CD14-positive monocyte (primary cell): ENCODE data around the gene EEF1AKMT3. TPM values are rescaled to one million over a fixed set of nuclear protein-coding genes. Genes with fewer than 3 reads are reported as not detected.

Experiments
- DNase-seq, 3 donors: peaks; one replicate each; pipeline ENCODE4 v3.0.0-alpha.2; 2011 to 2022
- H2AFZ ChIP-seq: 2 replicates; pipeline ENCODE4 v1.6.0; 2012; ENCODE audit warnings: mild to moderate bottlenecking, low read depth, low read length, inconsistent platforms; ENCODE audit not compliant: insufficient read depth, poor library complexity, severe bottlenecking
- H3K27ac ChIP-seq, 2 donors: 1 replicate in 1 of 2; 2 replicates in 1 of 2; pipeline ENCODE4 v1.5.1; 2012 to 2013; ENCODE audit warnings: low read length in 2 of 2, control low read depth in 1 of 2, inconsistent platforms in 1 of 2, low read depth in 1 of 2, mild to moderate bottlenecking in 1 of 2
- H3K27me3 ChIP-seq, 2 donors: one replicate each; pipeline versions ENCODE4 v1.6.0 to v1.6.1; 2011 to 2013; ENCODE audit warnings: low read length in 2 of 2; ENCODE audit not compliant: control insufficient read depth in 2 of 2, insufficient read depth in 2 of 2
- H3K36me3 ChIP-seq, 2 donors: replicated peaks in 1 of 2; 1 replicate in 1 of 2; 2 replicates in 1 of 2; pipeline versions ENCODE4 v1.5.1 to v1.6.1; 2012 to 2013; ENCODE audit warnings: low read length in 2 of 2, control low read depth in 1 of 2, inconsistent platforms in 1 of 2, mild to moderate bottlenecking in 1 of 2; ENCODE audit not compliant: insufficient read depth in 2 of 2, control insufficient read depth in 1 of 2
- H3K4me1 ChIP-seq, 2 donors: 1 replicate in 1 of 2; 2 replicates in 1 of 2; pipeline versions ENCODE4 v1.5.1 to v1.6.1; 2012 to 2013; ENCODE audit warnings: low read length in 2 of 2, control low read depth in 1 of 2, inconsistent platforms in 1 of 2, mild to moderate bottlenecking in 1 of 2, moderate library complexity in 1 of 2; ENCODE audit not compliant: insufficient read depth in 2 of 2, control insufficient read depth in 1 of 2
- H3K4me2 ChIP-seq: replicated peaks from 2 replicates; pipeline ENCODE3; 2012; ENCODE audit warnings: low read length, moderate library complexity, mild to moderate bottlenecking; ENCODE audit not compliant: poor library complexity, severe bottlenecking; ENCODE audit errors: extremely low read depth
- H3K4me3 ChIP-seq, 3 experiments: fragments of 200-600 bp in 1 of 3; sonication (generic) in 1 of 3; replicated peaks in 1 of 3; 1 replicate in 2 of 3; 2 replicates in 1 of 3; pipeline ENCODE4 v1.5.1; 2011 to 2013; ENCODE audit warnings: low read length in 3 of 3, mild to moderate bottlenecking in 3 of 3, control low read depth in 2 of 3, low read depth in 2 of 3, inconsistent platforms in 1 of 3, moderate library complexity in 1 of 3
- H3K79me2 ChIP-seq: 2 replicates; pipeline ENCODE4 v1.6.0; 2012; ENCODE audit warnings: mild to moderate bottlenecking, control low read depth, inconsistent platforms, low read length, moderate library complexity; ENCODE audit not compliant: insufficient read depth
- H3K9ac ChIP-seq: 2 replicates; pipeline ENCODE4 v1.6.0; 2017; ENCODE audit warnings: low read length, mild to moderate bottlenecking; ENCODE audit not compliant: insufficient read depth, poor library complexity, severe bottlenecking
- H3K9me3 ChIP-seq, 2 donors: replicated peaks in 1 of 2; 1 replicate in 1 of 2; 2 replicates in 1 of 2; pipeline versions ENCODE4 v1.5.1 to v1.6.1; 2012 to 2013; ENCODE audit warnings: low read length in 2 of 2, control low read depth in 1 of 2; ENCODE audit not compliant: control insufficient read depth in 1 of 2, insufficient read depth in 1 of 2
- H4K20me1 ChIP-seq: 2 replicates; pipeline ENCODE4 v1.6.0; 2012; ENCODE audit warnings: mild to moderate bottlenecking, low read length, control low read depth, moderate library complexity; ENCODE audit not compliant: insufficient read depth
- H3K27ac Mint-ChIP-seq, 7 donors: one replicate each; pipeline ENCODE4 v1.8.0; 2020; ENCODE audit warnings: mild to moderate bottlenecking in 7 of 7, mixed read lengths in 7 of 7, moderate library complexity in 6 of 7, inconsistent platforms in 2 of 7
- H3K27me3 Mint-ChIP-seq, 3 donors: one replicate each; pipeline ENCODE4 v1.8.0; 2021 to 2022; ENCODE audit warnings: low read depth in 3 of 3, mild to moderate bottlenecking in 3 of 3, mixed read lengths in 3 of 3, moderate library complexity in 3 of 3, inconsistent platforms in 1 of 3
- H3K36me3 Mint-ChIP-seq, 2 donors: one replicate each; pipeline ENCODE4 v1.8.0; 2020; ENCODE audit warnings: mixed read lengths in 2 of 2, inconsistent platforms in 1 of 2, mild to moderate bottlenecking in 1 of 2
- H3K4me1 Mint-ChIP-seq: one replicate; pipeline ENCODE4 v1.8.0; 2020; ENCODE audit warnings: mild to moderate bottlenecking, mixed read lengths
- H3K4me3 Mint-ChIP-seq, 2 donors: one replicate each; pipeline ENCODE4 v1.8.0; 2020; ENCODE audit warnings: mild to moderate bottlenecking in 2 of 2, mixed read lengths in 2 of 2, moderate library complexity in 1 of 2
- H3K9me3 Mint-ChIP-seq, 7 donors: one replicate each; pipeline ENCODE4 v1.8.0; 2020 to 2022; ENCODE audit warnings: mixed read lengths in 7 of 7, mild to moderate bottlenecking in 6 of 7, moderate library complexity in 6 of 7, inconsistent platforms in 2 of 7
- CTCF ChIP-seq: fragments of 200-600 bp; IDR thresholded peaks from one replicate; pipeline ENCODE4 v1.8.0; 2022; ENCODE audit warnings: antibody characterized with exemption, mild to moderate bottlenecking
- WGBS: methylation state at CpG from one replicate; pipeline ENCODE4 v1.1.5; 2013; ENCODE audit warnings: missing lambda C conversion rate; ENCODE audit not compliant: insufficient coverage; 5-methylcytosine and 5-hydroxymethylcytosine counted together
- intact Hi-C, 2 donors: fragments of 100-400 bp; cut with micrococcal nuclease; formaldehyde crosslinking; loops; one replicate each; pipeline versions ENCODE4 v1.15.0 to v1.15.1; 2023
- polyA plus RNA-seq, 3 donors: library from polyadenylated mRNA; depleted of rRNA in 1 of 3; unstranded in 2 of 3; stranded (reverse) in 1 of 3; fragments of 300-500 nt in 2 of 3; fragments of >200 nt in 1 of 3; fragmentation: Illumina TruSeq in 2 of 3; gene quantifications; 1 replicate in 2 of 3; 2 replicates in 1 of 3; pipeline ENCODE4 v1.2.3, GENCODE V29; 2012 to 2021

Gene EEF1AKMT3
- polyA plus RNA-seq, 3 donors: 3.4 to 4.2 (median 3.4) TPM

GRCh38 chr12:57777911-57778310 is 5.5 kb downstream of the EEF1AKMT3 start:
- no peak for DNase-seq
- no CpG with 5 or more reads among the region's 7 CpGs for WGBS
- intact Hi-C loops: no loop called here
- Histone ChIP-seq H3K4me3 (no peak overlapping the region), H2AFZ (no peak overlapping the region), H3K4me2 (no peak overlapping the region), H3K9me3 (no peaks in the 10 kb centered on the region), H3K79me2 (peaks cover 4% of the 10 kb centered on the region), H3K9ac (no peak overlapping the region), H3K27ac (no peak overlapping the region), H3K4me1 (peaks cover 52 to 54% of the 10 kb centered on the region in 2 donors), H3K36me3 (no peaks in the 10 kb centered on the region), H3K27me3 (no peaks in the 10 kb centered on the region), H4K20me1 (no peaks in the 10 kb centered on the region)
- peaks cover 6 to 9% of the 10 kb centered on the region in 2 donors for H3K36me3 Mint-ChIP-seq
- H3K27ac Mint-ChIP-seq: no peak overlapping the region
- peaks cover 50% of the 10 kb centered on the region for H3K4me1 Mint-ChIP-seq
- peaks cover 0 to 7% (median 0%) of the 10 kb centered on the region in 7 donors for H3K9me3 Mint-ChIP-seq
- peaks cover 0 to 4% (median 0%) of the 10 kb centered on the region in 3 donors for H3K27me3 Mint-ChIP-seq
- no peak for TF ChIP-seq CTCF
- no peak overlapping the region for H3K4me3 Mint-ChIP-seq

DNA sequence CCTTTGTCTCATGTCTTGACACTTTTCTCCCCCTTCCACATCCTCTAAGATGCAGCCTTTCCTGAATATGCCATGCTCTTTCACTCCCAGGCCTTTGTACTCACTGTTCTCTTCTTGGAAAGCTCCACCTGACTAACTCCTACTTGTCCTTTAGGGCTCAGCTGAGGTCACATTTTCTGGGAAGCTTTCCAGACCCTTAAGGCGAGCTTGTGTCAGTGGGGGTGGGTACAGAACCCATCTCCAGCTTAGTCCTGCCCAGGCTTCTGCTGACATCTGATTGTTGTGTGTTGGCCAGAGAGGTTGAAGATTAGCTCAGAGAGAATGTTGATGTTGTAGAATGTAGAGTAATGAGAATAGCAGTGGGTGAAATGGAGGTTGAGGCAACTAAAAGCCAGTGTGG is 7.3 kb downstream of the EEF1AKMT3 start:
- intact Hi-C loops: loop anchor here in 1 of 2 donors (5.0 kb wide), 1 partner anchor 68 kb away; the partner anchor contains the start of gene CTDSP2
- H4K20me1 ChIP-seq: no peaks in the 10 kb centered on the region

More for the DNA sequence above, 7.3 kb downstream of the EEF1AKMT3 start:
- Mint-ChIP-seq H3K27me3 (peaks cover 0 to 4% (median 0%) of the 10 kb centered on the region in 3 donors), H3K9me3 (peaks cover 0 to 7% (median 0%) of the 10 kb centered on the region in 7 donors), H3K4me3 (no peak overlapping the region), H3K36me3 (peaks cover 5 to 9% of the 10 kb centered on the region in 2 donors), H3K27ac (peak overlapping the region in 1 of 7 donors; percentile 36), H3K4me1 (peaks cover 54% of the 10 kb centered on the region)
- H2AFZ ChIP-seq: no peak overlapping the region
- peaks cover 52 to 53% of the 10 kb centered on the region in 2 donors for H3K4me1 ChIP-seq
- TF ChIP-seq CTCF: no peak
- H3K79me2 ChIP-seq: peaks cover 17% of the 10 kb centered on the region
- no peak overlapping the region for H3K4me2 ChIP-seq
- 83% methylated on average over 1 of the region's 1 CpG for WGBS
- H3K36me3 ChIP-seq: no peaks in the 10 kb centered on the region
- DNase-seq: no peak
- H3K4me3 ChIP-seq: no peak overlapping the region
- H3K9me3 ChIP-seq: no peaks in the 10 kb centered on the region
- H3K27ac ChIP-seq: peak overlapping the region in 1 of 2 donors; percentile 81
- no peak overlapping the region for H3K9ac ChIP-seq
- H3K27me3 ChIP-seq: no peaks in the 10 kb centered on the region
